Astrocyte of the spinal cord (primary cell): Measurements from ENCODE around the gene MEF2D.

Experiments used
- DNase-seq: peaks from one replicate; pipeline ENCODE4 v3.0.0; 2011; ENCODE audit warnings: low read depth, low spot score
- H3K4me3 ChIP-seq: 2 replicates; pipeline ENCODE4 v1.5.1; 2011; ENCODE audit warnings: low read depth, mild to moderate bottlenecking, low read length, moderate library complexity
- CTCF ChIP-seq: IDR thresholded peaks from 2 replicates; pipeline ENCODE4 v1.5.1; 2012; ENCODE audit warnings: low read depth, mild to moderate bottlenecking, low read length, inconsistent platforms
- in situ Hi-C: cut with HindIII; loops from 2 replicates; pipeline ENCODE4 v1.10.0; 2017; ENCODE audit warnings: low sequenced_read_pairs

The MEF2D gene

DNA sequence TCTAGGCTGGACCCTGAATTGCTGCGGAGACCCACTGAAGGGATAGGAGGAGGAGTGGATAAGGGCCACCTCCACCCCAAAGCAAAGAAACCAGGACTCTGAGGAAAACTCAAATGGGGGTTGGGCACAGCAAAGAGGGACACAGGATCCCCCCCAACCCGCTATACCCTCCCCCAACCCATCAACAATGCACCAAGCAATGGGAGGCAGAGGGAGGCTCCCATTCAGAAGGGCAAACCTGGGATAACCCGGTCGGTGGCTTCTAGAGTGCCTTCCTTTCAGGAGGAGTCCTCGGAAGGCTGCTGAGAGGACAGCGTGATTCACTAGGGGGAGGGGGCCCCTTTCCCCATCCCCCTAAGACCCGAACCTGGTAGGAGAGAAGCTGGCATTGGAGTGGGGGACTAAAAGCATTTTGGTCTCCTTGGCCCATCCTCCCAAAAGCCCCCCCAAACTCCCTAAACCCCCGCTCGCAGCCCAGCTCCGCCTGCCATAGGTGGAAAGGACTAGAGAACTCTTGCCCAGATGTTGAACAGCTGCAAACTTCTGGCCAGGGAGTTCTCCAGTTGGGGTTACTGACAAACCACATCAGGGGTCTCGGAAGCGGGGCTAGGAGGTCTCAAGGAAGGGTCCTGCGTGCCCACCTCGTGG lies 1.3 kb downstream of the MEF2D start:
- H3K4me3 ChIP-seq: peak overlapping the region; percentile 100
- DNase-seq: peak; percentile 19
- TF ChIP-seq CTCF: no peak
- in situ Hi-C loops: no loop called here

DNA sequence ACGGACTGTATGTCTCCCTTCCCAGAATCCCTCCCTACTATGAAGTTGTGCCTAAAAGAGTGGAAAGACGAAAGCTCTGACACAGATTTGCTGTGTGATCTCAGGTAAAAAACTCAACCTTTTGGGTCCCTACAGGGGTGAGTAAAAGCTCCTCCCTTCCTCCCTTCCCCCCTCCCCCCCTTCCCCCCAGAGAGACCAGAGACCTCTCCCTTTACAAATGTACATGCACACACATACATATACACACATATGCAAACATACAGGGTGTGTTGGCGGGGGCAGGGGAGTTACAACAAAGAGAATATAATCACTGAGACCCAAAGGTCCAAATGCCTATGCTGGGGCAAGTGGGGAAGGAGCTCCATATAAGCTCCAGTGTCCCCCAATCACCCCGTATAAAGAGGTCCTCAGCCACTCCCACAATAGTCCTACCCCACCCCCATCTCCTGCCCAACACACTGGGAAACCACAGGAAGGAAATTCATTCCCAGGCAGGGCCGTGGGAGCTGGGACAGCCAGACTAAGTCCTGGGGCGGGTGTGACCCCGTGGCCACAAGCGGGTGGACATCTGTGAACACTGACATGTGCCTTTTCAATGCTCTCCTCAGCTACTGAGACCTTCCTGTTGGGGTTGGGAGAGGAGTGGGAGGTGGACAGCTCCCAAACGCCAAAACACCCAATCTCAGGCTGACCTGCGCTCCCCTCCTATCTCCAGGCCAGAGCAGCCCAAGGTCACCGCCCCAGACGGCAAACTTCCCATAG lies 2.0 kb downstream of the MEF2D start:
- TF ChIP-seq CTCF: no peak
- in situ Hi-C loops: no loop called here
- DNase-seq: peak; percentile 61
- H3K4me3 ChIP-seq: peak overlapping the region; percentile 100

GRCh38 chr1:156497743-156498431 lies 2.7 kb downstream of the MEF2D start:
- TF ChIP-seq CTCF: no peak
- H3K4me3 ChIP-seq: peak overlapping the region; percentile 100

DNA sequence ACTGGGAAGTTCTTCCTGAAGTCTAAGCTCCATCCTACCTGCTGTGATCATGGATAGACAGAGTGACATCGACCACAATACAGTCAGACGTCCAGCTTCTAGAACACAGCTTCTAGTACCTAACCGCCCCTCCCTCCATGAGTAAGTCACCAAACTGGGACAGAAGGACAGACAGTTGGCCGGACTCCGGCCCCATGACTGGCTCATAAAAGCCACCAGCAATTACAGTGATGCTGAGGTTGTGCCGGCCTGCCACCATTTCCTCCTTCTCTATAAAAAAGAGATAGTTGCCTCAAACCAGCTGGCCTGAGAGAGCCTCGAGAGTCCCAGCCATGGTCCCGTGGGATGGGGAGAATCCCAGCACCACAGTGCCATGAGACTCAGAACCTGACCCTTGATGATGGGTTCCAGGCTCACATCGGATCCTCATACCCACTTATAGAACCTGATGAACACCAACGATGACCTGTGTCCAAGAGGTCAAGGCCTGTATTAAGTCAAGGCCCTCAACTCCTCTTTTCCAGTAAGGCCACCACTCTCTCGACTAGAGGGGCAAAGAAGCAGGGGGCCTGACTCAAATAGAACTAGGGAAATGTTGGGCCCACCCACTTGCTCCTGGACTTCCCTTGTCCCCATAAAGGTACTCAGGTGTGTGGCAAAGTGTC lies 3.4 kb downstream of the MEF2D start:
- DNase-seq: no peak
- H3K4me3 ChIP-seq: no peak overlapping the region
- TF ChIP-seq CTCF: no peak
- in situ Hi-C loops: no loop called here

More at GRCh38 chr1:156497743-156498431, 2.7 kb downstream of the MEF2D start:
- no peak for DNase-seq
- in situ Hi-C loops: no loop called here

GRCh38 chr1:156496211-156496761 lies 4.3 kb downstream of the MEF2D start:
- in situ Hi-C loops: no loop called here
- TF ChIP-seq CTCF: no peak
- DNase-seq: peak; percentile 32
- H3K4me3 ChIP-seq: no peak overlapping the region

GRCh38 chr1:156495401-156496140 lies 5.0 kb downstream of the MEF2D start:
- no peak for TF ChIP-seq CTCF
- no peak overlapping the region for H3K4me3 ChIP-seq
- in situ Hi-C loops: no loop called here
- DNase-seq: no peak
